Measurements from ENCODE around the gene PPP5C. TPM values are rescaled to one million over a fixed set of nuclear protein-coding genes. Genes with fewer than 3 reads are reported as not detected.
"Not testable (repeated sequence)": the region's sequence is repeated elsewhere in the genome, so short reads cannot be mapped to it uniquely, and the experiment has no call there.

Gene PPP5C
- total RNA-seq, 4 donors from 2014 or later, result 33.8 to 51.3 (median 43.2) TPM

- 84% methylated on average over 6 to 13 of the region's 21 CpGs for WGBS, 2 donors
- H3K27ac ChIP-seq, result peak overlapping the region; percentile 84 to 93 (median 88)
- TF ChIP-seq CTCF (IDR thresholded peaks at IDR 0.05), result no peak
- intact Hi-C loops (cut with DNase I), result no loop called here
- no peak for DNase-seq
- H3K36me3 ChIP-seq, result peaks cover 10 to 43% (median 13%) of the 10 kb centered on the region in 3 donors
- no peak overlapping the region for H3K4me3 ChIP-seq
- peaks cover 38 to 80% (median 45%) of the 10 kb centered on the region in 3 donors for H3K4me1 ChIP-seq
- no peaks in the 10 kb centered on the region for H3K9me3 ChIP-seq
- no peaks in the 10 kb centered on the region for H3K27me3 ChIP-seq
These were observed 27.9 kb downstream of the PPP5C start for GRCh38 chr19:46374536-46375475.

GRCh38 chr19:46375476-46376067 is 28.7 kb downstream of the PPP5C start:
- DNase-seq; H3K27me3 ChIP-seq; intact Hi-C loops (cut with DNase I); H3K9me3 ChIP-seq; H3K27ac ChIP-seq; H3K4me3 ChIP-seq: not testable (repeated sequence)
- H3K36me3 ChIP-seq, result peaks cover 10 to 51% (median 13%) of the 10 kb centered on the region in 3 donors
- 66 to 96% methylated on average over 3 to 8 of the region's 22 CpGs for WGBS, 2 donors
- peaks cover 38 to 76% (median 41%) of the 10 kb centered on the region in 3 donors for H3K4me1 ChIP-seq

- H3K4me1 ChIP-seq, result peaks cover 30 to 68% (median 36%) of the 10 kb centered on the region in 3 donors
- WGBS, 2 donors, result 87 to 89% methylated on average over 10 to 17 of the region's 20 CpGs
These were observed 29.6 kb downstream of the PPP5C start for GRCh38 chr19:46376241-46377153.

GRCh38 chr19:46378268-46378667 is 31.4 kb downstream of the PPP5C start:
- H3K9me3 ChIP-seq, result no peaks in the 10 kb centered on the region
- peak overlapping the region in 2 of 4 donors; percentile 25 to 52 for H3K27ac ChIP-seq
- H3K4me1 ChIP-seq, result peaks cover 12 to 58% (median 19%) of the 10 kb centered on the region in 3 donors
- no peak for DNase-seq
- no peak overlapping the region for H3K4me3 ChIP-seq
- peaks cover 10 to 78% (median 18%) of the 10 kb centered on the region in 3 donors for H3K36me3 ChIP-seq
- no peaks in the 10 kb centered on the region for H3K27me3 ChIP-seq
- 36 to 43% methylated on average over 2 of the region's 2 CpGs for WGBS, 2 donors
- TF ChIP-seq POLR2A (IDR thresholded peaks at IDR 0.05), result no peak
- no peak for TF ChIP-seq CTCF (IDR thresholded peaks at IDR 0.05)
- intact Hi-C loops (cut with DNase I), result no loop called here

More at GRCh38 chr19:46376241-46377153, 29.6 kb downstream of the PPP5C start:
- TF ChIP-seq CTCF (IDR thresholded peaks at IDR 0.05) (no peak), POLR2A (IDR thresholded peaks at IDR 0.05) (no peak)
- no peak for DNase-seq
- intact Hi-C loops (cut with DNase I), result no loop called here
- Histone ChIP-seq H3K36me3 (peaks cover 10 to 60% (median 13%) of the 10 kb centered on the region in 3 donors), H3K4me3 (no peak overlapping the region), H3K27me3 (no peaks in the 10 kb centered on the region), H3K27ac (no peak overlapping the region), H3K9me3 (no peaks in the 10 kb centered on the region)

- intact Hi-C loops (cut with DNase I), result no loop called here
- 91 to 93% methylated on average over 2 of the region's 2 CpGs for WGBS, 2 donors
- Histone ChIP-seq H3K27me3 (no peaks in the 10 kb centered on the region), H3K4me3 (no peak overlapping the region), H3K9me3 (no peaks in the 10 kb centered on the region), H3K27ac (no peak overlapping the region), H3K4me1 (peaks cover 0 to 50% (median 3%) of the 10 kb centered on the region in 3 donors), H3K36me3 (peaks cover 20 to 97% (median 30%) of the 10 kb centered on the region in 3 donors)
- no peak for DNase-seq
- TF ChIP-seq CTCF (IDR thresholded peaks at IDR 0.05), result no peak
- TF ChIP-seq POLR2A (IDR thresholded peaks at IDR 0.05), result no peak
These were observed 33.8 kb downstream of the PPP5C start for GRCh38 chr19:46380690-46381089.
